GM19452 (cell line): ENCODE measurements around the gene C2CD4C.
"Not testable (repeated sequence)": the region's sequence is repeated elsewhere in the genome, so short reads cannot be mapped to it uniquely, and the experiment has no call there.

Source experiments
- ATAC-seq: cut with Tn5 transposase; IDR thresholded peaks from one replicate; pipeline ENCODE4 v1.9.1; 2021; ENCODE audit not compliant: unreplicated experiment

Gene C2CD4C

GRCh38 chr19:439167-439900, 30.4 kb upstream of the C2CD4C start:
- no peak for ATAC-seq

GRCh38 chr19:438416-438958, 29.5 kb upstream of the C2CD4C start:
- ATAC-seq = no peak

DNA sequence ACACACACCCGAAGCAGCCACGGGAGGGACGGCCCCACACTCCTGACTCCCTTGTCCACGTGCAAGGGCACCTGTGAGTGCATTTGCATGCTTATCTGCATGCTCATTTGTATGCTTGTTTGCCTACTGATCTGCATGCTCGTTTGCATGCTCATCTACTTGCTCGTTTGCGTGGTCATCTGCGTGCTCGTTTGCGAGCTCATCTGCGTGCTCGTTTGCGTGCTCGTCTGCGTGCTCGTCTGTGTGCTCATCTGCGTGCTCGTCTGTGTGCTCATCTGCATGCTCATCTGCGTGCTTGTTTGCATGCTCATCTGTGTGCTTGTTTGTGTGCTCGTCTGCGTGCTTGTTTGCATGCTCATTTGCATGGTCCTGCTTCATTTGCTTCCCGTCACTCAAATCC, 28.1 kb upstream of the C2CD4C start:
- no peak for ATAC-seq

GRCh38 chr19:436413-436950, 27.5 kb upstream of the C2CD4C start:
- ATAC-seq = no peak

- ATAC-seq = no peak
Measured at GRCh38 chr19:435707-436412, 26.9 kb upstream of the C2CD4C start.

- ATAC-seq = no peak
Measured at GRCh38 chr19:435056-435706, 26.2 kb upstream of the C2CD4C start.

DNA sequence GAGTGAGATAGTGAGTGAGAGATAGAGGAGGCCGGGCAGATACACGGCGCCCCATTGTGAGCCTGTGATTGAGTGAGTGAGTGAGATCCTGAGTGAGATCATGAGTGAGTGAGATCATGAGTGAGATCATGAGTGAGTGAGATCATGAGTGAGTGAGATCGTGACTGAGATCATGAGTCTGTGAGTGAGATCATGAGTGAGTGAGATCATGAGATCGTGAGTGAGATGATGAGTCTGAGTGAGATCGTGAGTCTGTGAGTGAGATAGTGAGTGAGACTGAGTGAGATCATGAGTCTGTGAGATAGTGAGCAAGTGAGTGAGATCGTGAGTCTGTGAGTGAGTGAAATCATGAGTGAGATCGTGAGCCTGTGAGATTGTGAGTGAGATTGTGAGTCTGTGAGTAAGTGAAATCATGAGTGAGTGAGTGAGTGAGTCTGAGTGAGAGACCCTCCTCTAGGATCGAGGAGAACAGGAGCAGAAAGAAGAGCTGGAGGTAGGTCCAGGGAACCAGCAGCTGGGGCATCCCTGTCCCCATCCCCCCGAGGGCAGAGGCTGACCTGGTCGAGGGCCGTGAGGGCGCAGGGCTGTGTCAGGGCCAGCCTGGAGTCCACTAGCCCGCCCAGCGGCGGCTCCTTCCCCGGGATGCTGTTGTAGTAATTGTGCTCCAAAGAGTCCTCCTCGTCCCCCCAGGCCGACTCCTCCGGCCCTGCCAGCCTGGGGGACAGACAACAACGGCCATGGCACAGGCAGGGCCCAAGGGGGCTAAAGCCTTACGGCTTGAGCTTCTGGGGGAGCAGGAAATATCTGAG, 25.4 kb upstream of the C2CD4C start:
- no peak for ATAC-seq

GRCh38 chr19:430701-431100, 21.8 kb upstream of the C2CD4C start:
- ATAC-seq = no peak

- ATAC-seq = no peak
Measured at GRCh38 chr19:428149-428548, 19.2 kb upstream of the C2CD4C start.

DNA sequence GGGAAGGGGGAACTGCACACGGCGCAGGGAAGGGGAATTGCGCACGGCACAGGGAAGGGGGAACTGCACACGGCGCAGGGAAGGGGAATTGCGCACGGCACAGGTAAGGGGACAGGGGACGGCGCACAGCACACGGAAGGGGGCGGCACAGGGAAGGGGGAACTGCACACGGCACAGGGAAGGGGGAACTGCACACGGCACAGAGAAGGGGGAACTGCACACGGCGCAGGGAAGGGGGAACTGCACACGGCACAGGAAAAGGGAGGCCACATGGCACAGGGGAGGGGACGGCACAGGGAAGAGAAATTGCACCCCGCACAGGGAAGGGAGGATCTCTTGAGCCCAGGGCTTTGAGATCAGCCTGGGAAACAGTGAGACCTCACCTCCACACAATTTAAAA, 18.7 kb upstream of the C2CD4C start:
- not testable (repeated sequence) for ATAC-seq

- ATAC-seq = no peak
Measured at GRCh38 chr19:426725-427445, 17.9 kb upstream of the C2CD4C start.

DNA sequence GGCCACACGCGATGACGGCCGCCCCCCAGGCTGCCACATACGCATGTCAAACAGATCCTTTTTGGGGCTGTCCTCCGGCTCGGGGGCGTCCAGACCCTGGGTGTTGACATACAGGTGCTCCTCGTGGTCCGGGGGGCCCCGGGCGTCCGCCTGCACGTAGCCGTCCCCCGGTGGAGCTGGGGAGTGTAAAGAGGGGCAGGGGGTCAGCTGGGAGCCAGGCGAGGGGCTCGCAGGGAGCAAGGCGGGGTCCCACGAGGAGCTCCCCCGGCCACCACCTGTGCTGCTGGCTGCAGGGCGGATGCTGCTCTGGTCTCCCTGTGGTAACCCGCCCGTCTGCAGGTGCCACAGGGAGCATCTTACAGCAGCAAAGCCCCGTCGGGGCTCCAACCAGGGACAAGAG, 16.1 kb upstream of the C2CD4C start:
- no peak for ATAC-seq

GRCh38 chr19:424546-424945, 15.6 kb upstream of the C2CD4C start:
- no peak for ATAC-seq

- no peak for ATAC-seq
Measured at GRCh38 chr19:423691-424466, 14.9 kb upstream of the C2CD4C start.

DNA sequence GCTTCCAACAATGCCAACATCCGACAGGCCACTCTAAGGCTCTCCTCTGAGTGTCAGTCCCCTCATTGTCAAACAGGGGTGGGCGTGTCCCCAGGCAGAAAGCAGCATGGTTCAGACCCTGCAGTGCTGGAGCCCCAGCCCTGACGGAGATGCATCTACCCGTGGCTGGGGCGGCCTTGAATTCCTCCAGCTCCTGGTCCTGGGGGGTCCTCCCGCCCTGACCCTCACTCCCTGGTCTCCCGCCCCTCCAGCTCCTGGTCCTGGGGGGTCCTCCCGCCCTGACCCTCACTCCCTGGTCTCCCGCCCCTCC, 13.9 kb upstream of the C2CD4C start:
- not testable (repeated sequence) for ATAC-seq

- no peak for ATAC-seq
Measured at GRCh38 chr19:422213-422916, 13.4 kb upstream of the C2CD4C start.

- ATAC-seq = no peak
Measured at GRCh38 chr19:419721-420515, 11.0 kb upstream of the C2CD4C start.
